K562 (cell line): Measurements from ENCODE around the gene GPR108. TPM values are rescaled to one million over a fixed set of nuclear protein-coding genes. Genes with fewer than 3 reads are reported as not detected.
A peak's percentile ranks its signal among the peaks of the same experiment; 100 is the strongest.

Experiments used
- CREB1 ChIP-seq, 2 experiments: sonication (generic) in 1 of 2; formaldehyde crosslinking in 1 of 2; IDR thresholded peaks; 2 replicates each; pipeline versions ENCODE4 v1.6.1 to v1.8.0; 2012 to 2022; ENCODE audit warnings: inconsistent platforms in 1 of 2, mild to moderate bottlenecking in 1 of 2, missing genetic modification reagents in 1 of 2, moderate library complexity in 1 of 2
- CTBP1 ChIP-seq: fragments of 450-650 bp; IDR thresholded peaks from 2 replicates; pipeline ENCODE4 v1.6.1; 2016; ENCODE audit warnings: borderline replicate concordance
- KAT7 ChIP-seq: sonication (generic); formaldehyde crosslinking; IDR thresholded peaks from 2 replicates; pipeline ENCODE4 v1.8.0; 2022; ENCODE audit warnings: missing genetic modification reagents, mild to moderate bottlenecking, borderline replicate concordance
- PRMT5 ChIP-seq: sonication (generic); formaldehyde crosslinking; IDR thresholded peaks from 2 replicates; pipeline ENCODE4 v1.5.0; 2020; ENCODE audit warnings: missing genetic modification reagents
- SOX6 ChIP-seq: fragments of 450-650 bp; IDR thresholded peaks from 2 replicates; pipeline ENCODE4 v1.6.1; 2014; ENCODE audit warnings: mild to moderate bottlenecking
- TEAD1 ChIP-seq, 2 experiments: fragments of 450-650 bp in 1 of 2; sonication (generic) in 1 of 2; formaldehyde crosslinking; IDR thresholded peaks; 2 replicates each; pipeline versions ENCODE4 v1.4.0 to v1.8.0; 2020 to 2022; ENCODE audit warnings: mild to moderate bottlenecking in 2 of 2, missing genetic modification reagents in 1 of 2
- ZBED1 ChIP-seq: IDR thresholded peaks from 2 replicates; pipeline ENCODE4 v1.6.1; 2014
- polyA plus RNA-seq, 8 experiments: library from polyadenylated mRNA; depleted of rRNA in 4 of 8; stranded (reverse) in 5 of 8; unstranded in 3 of 8; fragments of >200 nt; fragmentation: Nextera tagmentation in 2 of 8; fragmentation: Illumina TruSeq in 1 of 8; extraction: Ambion mirVana in 2 of 8; extraction: Trizol in 1 of 8; gene quantifications; 2 replicates each; pipeline versions ENCODE4 v1.2.1 to v1.2.3, GENCODE V29; 2011 to 2014; ENCODE audit warnings: inconsistent platforms in 1 of 8, missing spikeins in 1 of 8
- total RNA-seq, 7 experiments: library from RNA; depleted of rRNA in 6 of 7; stranded (reverse); fragments of >200 nt in 6 of 7; fragmentation: Illumina TruSeq in 2 of 7; extraction: Trizol in 2 of 7; gene quantifications; 2 replicates each; pipeline versions ENCODE4 v1.2.1 to v1.2.3, GENCODE V29; 2011 to 2021; ENCODE audit warnings: low replicate concordance in 1 of 7
- TF ChIP-seq, protein P1 (sequence below): fragments of 450-650 bp; IDR thresholded peaks from 2 replicates; pipeline ENCODE4 v1.6.1; 2016; ENCODE audit warnings: borderline replicate concordance
- TF ChIP-seq, protein P2 (sequence below): fragments of 200-800 bp; sonication (Bioruptor generic); IDR thresholded peaks from 2 replicates; pipeline ENCODE4 v1.6.1; 2017; ENCODE audit warnings: missing genetic modification characterization, missing compliant biosample characterization

Gene GPR108
- total and polyA plus RNA-seq, 9 of the 15 experiments (the other 6 are each of a cell fraction or from before 2014, with no cell fraction given): 2.4 to 33.2 (median 24.4) TPM

GRCh38 chr19:6767081-6767356, 29.6 kb upstream of the GPR108 start (continued):
- TF ChIP-seq, protein P1, sequence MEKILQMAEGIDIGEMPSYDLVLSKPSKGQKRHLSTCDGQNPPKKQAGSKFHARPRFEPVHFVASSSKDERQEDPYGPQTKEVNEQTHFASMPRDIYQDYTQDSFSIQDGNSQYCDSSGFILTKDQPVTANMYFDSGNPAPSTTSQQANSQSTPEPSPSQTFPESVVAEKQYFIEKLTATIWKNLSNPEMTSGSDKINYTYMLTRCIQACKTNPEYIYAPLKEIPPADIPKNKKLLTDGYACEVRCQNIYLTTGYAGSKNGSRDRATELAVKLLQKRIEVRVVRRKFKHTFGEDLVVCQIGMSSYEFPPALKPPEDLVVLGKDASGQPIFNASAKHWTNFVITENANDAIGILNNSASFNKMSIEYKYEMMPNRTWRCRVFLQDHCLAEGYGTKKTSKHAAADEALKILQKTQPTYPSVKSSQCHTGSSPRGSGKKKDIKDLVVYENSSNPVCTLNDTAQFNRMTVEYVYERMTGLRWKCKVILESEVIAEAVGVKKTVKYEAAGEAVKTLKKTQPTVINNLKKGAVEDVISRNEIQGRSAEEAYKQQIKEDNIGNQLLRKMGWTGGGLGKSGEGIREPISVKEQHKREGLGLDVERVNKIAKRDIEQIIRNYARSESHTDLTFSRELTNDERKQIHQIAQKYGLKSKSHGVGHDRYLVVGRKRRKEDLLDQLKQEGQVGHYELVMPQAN: peak; percentile 88
- TF ChIP-seq KAT7 (CRISPR knock-in tag) (no peak), CTBP1 (0 out of 2 replicates have a peak, but pooled peaks have one; percentile 43), TEAD1 (CRISPR knock-in tag; IDR thresholded peaks at IDR 0.05) (no peak), PRMT5 (CRISPR knock-in tag) (no peak), SOX6 (peak; percentile 14; the same call in 1 of the 2 replicates), CREB1 (IDR thresholded peaks at IDR 0.05) (no peak; the same call in 1 of the 2 replicates), CREB1 (CRISPR knock-in tag; IDR thresholded peaks at IDR 0.05) (0 out of 2 replicates have a peak, but pooled peaks have one; percentile 52), ZBED1 (no peak)
- TF ChIP-seq, protein P2, sequence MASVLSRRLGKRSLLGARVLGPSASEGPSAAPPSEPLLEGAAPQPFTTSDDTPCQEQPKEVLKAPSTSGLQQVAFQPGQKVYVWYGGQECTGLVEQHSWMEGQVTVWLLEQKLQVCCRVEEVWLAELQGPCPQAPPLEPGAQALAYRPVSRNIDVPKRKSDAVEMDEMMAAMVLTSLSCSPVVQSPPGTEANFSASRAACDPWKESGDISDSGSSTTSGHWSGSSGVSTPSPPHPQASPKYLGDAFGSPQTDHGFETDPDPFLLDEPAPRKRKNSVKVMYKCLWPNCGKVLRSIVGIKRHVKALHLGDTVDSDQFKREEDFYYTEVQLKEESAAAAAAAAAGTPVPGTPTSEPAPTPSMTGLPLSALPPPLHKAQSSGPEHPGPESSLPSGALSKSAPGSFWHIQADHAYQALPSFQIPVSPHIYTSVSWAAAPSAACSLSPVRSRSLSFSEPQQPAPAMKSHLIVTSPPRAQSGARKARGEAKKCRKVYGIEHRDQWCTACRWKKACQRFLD (CRISPR knock-in tag): no peak
